Thyroid gland (tissue), 4 donors: ENCODE measurements around the gene SAP30BP.

ENCODE experiments used
- CTCF ChIP-seq, 6 experiments: fragments of 200-600 bp in 3 of 6; fragments of 450-650 bp in 3 of 6; sonication (generic) in 3 of 6; IDR thresholded peaks; one replicate each; pipeline ENCODE4 v1.5.1; 2016 to 2019; ENCODE audit warnings: antibody characterized with exemption in 6 of 6, mild to moderate bottlenecking in 2 of 6, inconsistent platforms in 1 of 6, moderate library complexity in 1 of 6
- POLR2A ChIP-seq, 2 donors: fragments of 450-650 bp; IDR thresholded peaks; one replicate each; pipeline ENCODE4 v1.6.1; 2017; ENCODE audit warnings: antibody characterized with exemption in 2 of 2, mild to moderate bottlenecking in 2 of 2, moderate library complexity in 1 of 2

GRCh38 chr17:75725504-75725903, 58.4 kb downstream of the SAP30BP start:
- no peak for TF ChIP-seq POLR2A (IDR thresholded peaks at IDR 0.05)
- TF ChIP-seq CTCF (IDR thresholded peaks at IDR 0.05): no peak
